CMK (cell line): ENCODE results near the gene GADL1.

ENCODE experiments used
- DNase-seq: peaks from one replicate; pipeline ENCODE4 v3.0.0-alpha.2; 2010; ENCODE audit warnings: low read depth

The GADL1 gene, protein sequence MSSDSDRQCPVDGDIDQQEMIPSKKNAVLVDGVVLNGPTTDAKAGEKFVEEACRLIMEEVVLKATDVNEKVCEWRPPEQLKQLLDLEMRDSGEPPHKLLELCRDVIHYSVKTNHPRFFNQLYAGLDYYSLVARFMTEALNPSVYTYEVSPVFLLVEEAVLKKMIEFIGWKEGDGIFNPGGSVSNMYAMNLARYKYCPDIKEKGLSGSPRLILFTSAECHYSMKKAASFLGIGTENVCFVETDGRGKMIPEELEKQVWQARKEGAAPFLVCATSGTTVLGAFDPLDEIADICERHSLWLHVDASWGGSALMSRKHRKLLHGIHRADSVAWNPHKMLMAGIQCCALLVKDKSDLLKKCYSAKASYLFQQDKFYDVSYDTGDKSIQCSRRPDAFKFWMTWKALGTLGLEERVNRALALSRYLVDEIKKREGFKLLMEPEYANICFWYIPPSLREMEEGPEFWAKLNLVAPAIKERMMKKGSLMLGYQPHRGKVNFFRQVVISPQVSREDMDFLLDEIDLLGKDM

GRCh38 chr3:30894521-30895251 lies at the start of gene GADL1:
TSS of gene GADL1 (minus strand) at chr3:30894661. CDS start at chr3:30894614, 47 bp downstream.
- DNase-seq = no peak

- DNase-seq = no peak
Observed at GRCh38 chr3:30944124-30944523, 49.7 kb upstream of the GADL1 start.

GRCh38 chr3:30943206-30943605 lies 48.7 kb upstream of the GADL1 start:
- DNase-seq = no peak

DNA sequence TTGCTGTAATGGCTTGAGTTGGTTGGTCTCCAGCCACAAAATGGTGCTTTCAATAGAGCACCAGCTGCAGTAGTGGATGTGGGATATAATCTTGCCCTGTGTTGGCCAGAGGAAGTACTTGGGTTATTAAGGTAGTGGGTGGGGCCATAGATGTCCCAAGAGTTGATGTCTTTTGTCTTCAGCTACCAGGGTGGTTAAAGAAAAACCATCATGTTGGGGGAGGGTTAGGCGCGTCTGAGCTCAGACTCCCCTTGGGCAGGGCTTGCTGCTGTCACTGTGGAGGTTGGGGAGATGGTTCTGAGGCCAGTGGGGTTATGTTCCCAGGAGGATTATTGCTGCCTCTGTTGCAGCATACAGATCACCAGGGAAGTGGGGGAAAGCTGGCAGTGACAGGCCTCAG lies 46.9 kb upstream of the GADL1 start:
- DNase-seq = no peak

DNA sequence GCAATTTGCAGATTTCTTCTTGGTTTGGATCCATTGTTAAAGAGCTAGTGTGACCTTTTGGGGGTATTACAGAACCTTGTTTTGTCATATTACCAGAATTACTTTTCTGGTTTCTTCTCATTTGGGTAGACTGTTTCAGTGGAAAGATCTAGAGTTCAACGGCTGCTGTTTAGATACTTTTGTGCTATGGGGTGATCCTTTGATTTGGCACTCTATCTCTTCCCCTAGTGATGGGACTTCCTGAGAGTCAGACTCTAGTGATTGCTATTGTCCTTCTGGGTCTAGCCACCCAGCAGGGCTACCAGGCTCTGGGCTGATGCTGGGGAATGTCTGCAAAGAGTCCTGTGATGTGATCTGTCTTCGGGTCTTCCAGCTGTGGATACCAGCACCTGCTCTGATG lies 46.3 kb upstream of the GADL1 start:
- DNase-seq = no peak

- DNase-seq = no peak
Observed at GRCh38 chr3:30934208-30934550, 39.7 kb upstream of the GADL1 start.

DNA sequence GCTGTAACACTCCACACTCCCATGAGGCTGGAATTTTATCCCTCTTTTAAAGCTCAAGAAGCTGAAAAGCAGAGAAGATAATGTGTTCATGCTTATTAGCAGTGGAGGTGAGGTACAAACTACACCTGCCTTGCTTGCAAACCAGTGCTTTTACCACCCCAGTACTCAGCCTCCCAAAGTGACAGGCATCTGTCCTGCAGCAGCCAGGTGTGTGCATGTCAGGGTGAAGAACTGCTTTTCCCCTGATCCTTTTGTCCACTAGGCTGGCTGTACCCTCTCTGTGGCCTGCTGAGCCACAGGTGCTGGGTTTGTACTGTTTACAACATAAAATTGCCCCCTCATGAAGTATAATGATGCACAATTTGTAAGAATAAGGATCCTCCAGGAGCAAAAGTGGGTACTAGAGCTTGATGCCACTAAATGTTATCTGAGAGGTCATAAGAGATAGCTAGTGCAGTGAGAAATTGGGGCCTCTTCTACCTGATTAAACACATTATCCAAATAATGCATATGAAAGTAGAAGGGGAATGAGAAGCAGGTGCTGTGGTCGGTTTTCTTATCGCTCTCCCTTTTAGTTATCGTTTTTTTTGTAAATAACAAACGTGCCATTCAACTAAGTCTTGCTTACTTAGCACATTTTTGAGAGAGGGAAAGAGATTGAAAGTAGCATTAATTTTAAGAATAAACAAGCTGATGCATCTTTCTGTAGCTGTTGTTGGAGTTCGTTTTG lies 39.2 kb upstream of the GADL1 start:
- no peak for DNase-seq

DNA sequence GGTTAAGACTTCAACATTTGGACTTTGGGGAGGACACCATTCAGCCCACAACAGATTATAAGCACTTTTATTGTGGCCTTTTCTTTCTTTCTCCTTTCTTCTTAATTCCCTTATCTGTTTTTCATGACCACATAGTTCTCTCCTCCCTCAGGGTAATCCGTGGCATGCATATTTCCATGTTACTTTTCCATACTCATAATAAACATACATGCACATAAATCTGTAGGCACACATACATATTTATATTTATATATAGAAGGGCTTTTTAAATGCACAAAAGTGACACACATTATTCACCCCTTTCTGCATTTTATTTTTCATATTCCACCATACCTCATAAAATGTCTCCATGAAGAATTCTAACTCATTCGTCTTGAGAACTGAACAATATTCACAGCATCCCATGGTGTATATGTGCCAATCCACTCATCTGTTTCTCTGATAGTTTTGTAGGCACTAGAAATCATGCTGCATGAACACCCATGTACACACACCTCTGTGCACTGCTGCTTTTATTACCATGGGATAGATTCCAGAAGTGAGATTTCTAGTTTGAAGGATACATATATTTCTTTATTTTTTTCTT lies 38.1 kb upstream of the GADL1 start:
- DNase-seq = no peak

DNA sequence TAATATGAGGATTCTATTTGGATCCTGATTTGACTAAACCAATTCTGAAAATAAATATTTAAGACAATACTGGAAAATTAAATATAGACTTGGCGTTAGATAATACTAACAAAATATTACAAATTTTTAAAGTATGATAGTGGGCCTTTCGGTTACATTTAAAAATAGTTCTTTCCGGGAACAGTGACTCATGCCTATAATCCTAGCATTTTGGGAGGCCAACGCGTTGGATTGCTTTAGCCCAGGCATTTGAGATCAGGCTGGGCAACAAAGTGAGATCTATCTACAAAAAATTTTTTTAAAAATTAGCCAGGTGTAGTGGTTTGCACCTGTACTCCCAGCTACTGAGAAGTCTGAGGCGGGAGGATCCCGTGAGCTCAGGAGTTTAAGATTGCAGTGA lies 30.3 kb upstream of the GADL1 start:
- no peak for DNase-seq

- no peak for DNase-seq
Observed at GRCh38 chr3:30919564-30919963, 25.1 kb upstream of the GADL1 start.

DNA sequence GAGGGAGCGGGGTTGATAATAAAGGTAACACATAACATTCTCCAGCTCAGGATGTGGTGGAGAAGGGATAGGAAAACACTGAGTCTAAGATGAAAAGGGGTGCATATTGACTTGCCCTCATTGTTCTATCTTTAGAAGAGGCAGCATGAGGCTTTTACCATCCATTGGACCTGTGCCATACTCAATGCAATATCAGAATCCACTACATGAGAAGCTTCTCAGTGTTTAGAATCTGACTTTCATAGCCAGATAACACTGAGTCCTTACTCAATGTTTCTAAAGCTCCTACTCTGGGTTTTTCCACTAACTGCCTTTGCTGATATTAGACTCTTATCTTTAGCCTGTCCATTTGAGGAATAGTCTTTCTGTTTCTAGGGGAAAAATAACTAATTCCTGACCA lies 24.3 kb upstream of the GADL1 start:
- no peak for DNase-seq

GRCh38 chr3:30915782-30916181 lies 21.3 kb upstream of the GADL1 start:
- DNase-seq = no peak

DNA sequence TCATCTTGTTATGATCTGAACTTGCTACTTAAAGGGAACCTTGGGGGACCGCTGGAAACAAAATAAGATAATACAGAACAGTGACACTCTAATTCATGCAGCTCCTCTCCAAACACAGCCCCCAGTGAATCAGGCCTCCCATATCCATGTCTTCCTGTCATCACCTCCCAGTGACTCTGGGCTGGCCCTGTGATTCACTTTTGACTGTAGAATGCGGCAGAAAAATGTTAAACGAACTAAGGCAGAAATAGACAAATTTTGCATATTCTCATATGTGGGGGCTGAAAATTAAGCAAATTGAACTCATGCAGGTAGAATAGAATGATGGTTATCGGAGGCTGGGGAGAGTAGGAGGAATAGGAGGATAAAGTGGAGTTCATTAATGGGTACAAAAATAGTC lies 20.2 kb upstream of the GADL1 start:
- no peak for DNase-seq

GRCh38 chr3:30913176-30913575 lies 18.7 kb upstream of the GADL1 start:
- DNase-seq = no peak

GRCh38 chr3:30912301-30912700 lies 17.8 kb upstream of the GADL1 start:
- no peak for DNase-seq

- no peak for DNase-seq
Observed at GRCh38 chr3:30908456-30909037, 14.1 kb upstream of the GADL1 start.

DNA sequence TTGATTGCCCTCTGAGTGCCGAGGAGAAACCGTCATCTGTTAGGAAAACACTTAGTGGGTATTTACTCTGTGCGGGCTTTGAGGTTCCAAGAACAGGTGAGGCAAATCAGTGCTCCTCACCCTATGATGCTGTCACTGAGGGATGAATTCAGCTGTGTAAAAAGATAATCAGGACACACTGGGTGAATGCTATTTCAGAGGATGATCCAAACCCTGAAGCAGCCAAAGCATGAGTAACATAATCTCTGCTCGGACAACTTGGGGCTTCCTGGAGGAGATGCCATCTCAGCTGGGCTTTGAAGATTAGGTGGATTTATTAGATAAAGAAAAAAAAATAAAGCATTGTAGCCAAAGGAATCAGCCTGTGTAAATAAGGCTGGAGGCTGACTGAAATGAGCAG lies 10.5 kb upstream of the GADL1 start:
- DNase-seq = no peak

GRCh38 chr3:30895329-30895728 lies 868 bp upstream of the GADL1 start:
- no peak for DNase-seq

- no peak for DNase-seq
Observed at GRCh38 chr3:30893678-30894325, 659 bp downstream of the GADL1 start.

- DNase-seq = no peak
Observed at GRCh38 chr3:30890907-30891306, 3.6 kb downstream of the GADL1 start.

DNA sequence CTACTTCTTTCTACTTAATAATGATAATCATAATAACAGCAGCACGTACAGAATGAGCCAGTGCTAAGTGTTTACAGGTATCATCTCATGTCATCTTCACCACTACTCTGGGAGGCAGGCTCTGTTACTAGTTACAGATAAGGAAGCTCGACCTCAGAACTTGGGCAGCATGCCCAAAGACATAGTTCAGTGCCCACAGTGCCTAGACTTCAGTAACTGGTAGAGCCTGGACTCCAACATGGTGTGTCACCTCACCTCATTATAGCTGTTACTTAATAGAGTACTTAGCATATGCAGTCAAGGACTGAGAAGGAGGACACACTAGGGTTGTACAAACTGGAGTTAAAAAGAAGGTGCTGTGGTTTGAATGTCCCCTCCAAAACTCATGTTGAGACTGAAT lies 7.6 kb downstream of the GADL1 start:
- DNase-seq = no peak

DNA sequence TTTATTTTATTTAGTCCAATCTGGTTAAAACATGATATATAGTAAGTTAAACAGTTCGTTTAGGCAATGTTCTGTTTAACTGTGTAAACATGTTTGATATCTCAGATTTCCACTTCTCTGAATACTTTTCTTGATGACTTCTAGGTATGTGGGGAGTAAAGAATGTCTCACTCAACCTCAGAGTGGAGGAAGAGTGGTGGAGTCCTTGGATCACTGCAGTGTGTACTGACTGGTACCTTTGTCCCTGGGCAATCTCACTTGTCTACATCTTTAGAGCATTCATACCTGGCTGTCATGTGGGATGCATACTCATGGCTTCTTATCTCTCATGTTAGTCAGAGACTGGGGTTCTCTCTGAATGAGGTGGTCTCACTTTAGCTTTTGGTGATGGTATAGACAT lies 15.6 kb downstream of the GADL1 start:
- DNase-seq = no peak
